ENCODE measurements around the gene EGFL6.

DNA sequence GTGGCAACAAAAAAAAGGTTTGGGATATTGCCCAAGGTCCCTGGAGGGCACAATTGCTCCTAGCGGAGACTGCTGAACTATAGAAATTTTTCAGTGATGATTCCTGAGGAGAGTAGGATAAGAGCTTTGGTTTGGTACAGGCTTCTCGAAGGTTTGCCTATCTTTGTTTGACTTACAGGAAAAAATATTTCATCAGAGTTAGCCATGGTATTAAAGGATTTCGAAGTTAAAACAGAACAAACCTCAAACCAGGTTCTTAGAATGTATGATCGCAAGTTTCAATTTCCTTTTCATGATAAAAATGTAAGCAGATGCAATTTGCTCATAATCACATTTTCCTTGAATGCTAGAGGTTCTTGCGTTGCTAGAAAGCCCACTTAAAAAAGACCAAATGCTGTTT, 1.7 kb downstream of the EGFL6 start:
- TF ChIP-seq, protein P1, sequence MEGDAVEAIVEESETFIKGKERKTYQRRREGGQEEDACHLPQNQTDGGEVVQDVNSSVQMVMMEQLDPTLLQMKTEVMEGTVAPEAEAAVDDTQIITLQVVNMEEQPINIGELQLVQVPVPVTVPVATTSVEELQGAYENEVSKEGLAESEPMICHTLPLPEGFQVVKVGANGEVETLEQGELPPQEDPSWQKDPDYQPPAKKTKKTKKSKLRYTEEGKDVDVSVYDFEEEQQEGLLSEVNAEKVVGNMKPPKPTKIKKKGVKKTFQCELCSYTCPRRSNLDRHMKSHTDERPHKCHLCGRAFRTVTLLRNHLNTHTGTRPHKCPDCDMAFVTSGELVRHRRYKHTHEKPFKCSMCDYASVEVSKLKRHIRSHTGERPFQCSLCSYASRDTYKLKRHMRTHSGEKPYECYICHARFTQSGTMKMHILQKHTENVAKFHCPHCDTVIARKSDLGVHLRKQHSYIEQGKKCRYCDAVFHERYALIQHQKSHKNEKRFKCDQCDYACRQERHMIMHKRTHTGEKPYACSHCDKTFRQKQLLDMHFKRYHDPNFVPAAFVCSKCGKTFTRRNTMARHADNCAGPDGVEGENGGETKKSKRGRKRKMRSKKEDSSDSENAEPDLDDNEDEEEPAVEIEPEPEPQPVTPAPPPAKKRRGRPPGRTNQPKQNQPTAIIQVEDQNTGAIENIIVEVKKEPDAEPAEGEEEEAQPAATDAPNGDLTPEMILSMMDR (IDR thresholded peaks at IDR 0.05; ENCODE audit: low read depth, low read length, missing input control): no peak
- TF ChIP-seq GABPA (IDR thresholded peaks at IDR 0.05 in 1 of 2, conservative IDR thresholded peaks at IDR 0.05 in 1 of 2) (no peak), SP1 (IDR thresholded peaks at IDR 0.05) (no peak), RXRA (IDR thresholded peaks at IDR 0.05) (no peak), JUND (IDR thresholded peaks at IDR 0.05) (no peak), RAD21 (IDR thresholded peaks at IDR 0.05) (no peak), TAF1 (conservative IDR thresholded peaks at IDR 0.05) (no peak), FOXA1 (IDR thresholded peaks at IDR 0.05) (no peak), HNF4G (IDR thresholded peaks at IDR 0.05) (no peak), YY1 (IDR thresholded peaks at IDR 0.05) (no peak), NR2F2 (IDR thresholded peaks at IDR 0.05) (no peak)
- TF ChIP-seq, protein P2, sequence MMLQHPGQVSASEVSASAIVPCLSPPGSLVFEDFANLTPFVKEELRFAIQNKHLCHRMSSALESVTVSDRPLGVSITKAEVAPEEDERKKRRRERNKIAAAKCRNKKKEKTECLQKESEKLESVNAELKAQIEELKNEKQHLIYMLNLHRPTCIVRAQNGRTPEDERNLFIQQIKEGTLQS (IDR thresholded peaks at IDR 0.05): no peak
- TF ChIP-seq, protein P3, sequence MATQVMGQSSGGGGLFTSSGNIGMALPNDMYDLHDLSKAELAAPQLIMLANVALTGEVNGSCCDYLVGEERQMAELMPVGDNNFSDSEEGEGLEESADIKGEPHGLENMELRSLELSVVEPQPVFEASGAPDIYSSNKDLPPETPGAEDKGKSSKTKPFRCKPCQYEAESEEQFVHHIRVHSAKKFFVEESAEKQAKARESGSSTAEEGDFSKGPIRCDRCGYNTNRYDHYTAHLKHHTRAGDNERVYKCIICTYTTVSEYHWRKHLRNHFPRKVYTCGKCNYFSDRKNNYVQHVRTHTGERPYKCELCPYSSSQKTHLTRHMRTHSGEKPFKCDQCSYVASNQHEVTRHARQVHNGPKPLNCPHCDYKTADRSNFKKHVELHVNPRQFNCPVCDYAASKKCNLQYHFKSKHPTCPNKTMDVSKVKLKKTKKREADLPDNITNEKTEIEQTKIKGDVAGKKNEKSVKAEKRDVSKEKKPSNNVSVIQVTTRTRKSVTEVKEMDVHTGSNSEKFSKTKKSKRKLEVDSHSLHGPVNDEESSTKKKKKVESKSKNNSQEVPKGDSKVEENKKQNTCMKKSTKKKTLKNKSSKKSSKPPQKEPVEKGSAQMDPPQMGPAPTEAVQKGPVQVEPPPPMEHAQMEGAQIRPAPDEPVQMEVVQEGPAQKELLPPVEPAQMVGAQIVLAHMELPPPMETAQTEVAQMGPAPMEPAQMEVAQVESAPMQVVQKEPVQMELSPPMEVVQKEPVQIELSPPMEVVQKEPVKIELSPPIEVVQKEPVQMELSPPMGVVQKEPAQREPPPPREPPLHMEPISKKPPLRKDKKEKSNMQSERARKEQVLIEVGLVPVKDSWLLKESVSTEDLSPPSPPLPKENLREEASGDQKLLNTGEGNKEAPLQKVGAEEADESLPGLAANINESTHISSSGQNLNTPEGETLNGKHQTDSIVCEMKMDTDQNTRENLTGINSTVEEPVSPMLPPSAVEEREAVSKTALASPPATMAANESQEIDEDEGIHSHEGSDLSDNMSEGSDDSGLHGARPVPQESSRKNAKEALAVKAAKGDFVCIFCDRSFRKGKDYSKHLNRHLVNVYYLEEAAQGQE (IDR thresholded peaks at IDR 0.05): no peak
- TF ChIP-seq, protein P4, sequence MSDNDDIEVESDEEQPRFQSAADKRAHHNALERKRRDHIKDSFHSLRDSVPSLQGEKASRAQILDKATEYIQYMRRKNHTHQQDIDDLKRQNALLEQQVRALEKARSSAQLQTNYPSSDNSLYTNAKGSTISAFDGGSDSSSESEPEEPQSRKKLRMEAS (IDR thresholded peaks at IDR 0.05): no peak
